ENCODE measurements around the gene EFEMP2.
"Not testable (repeated sequence)": the region's sequence is repeated elsewhere in the genome, so short reads cannot be mapped to it uniquely, and the experiment has no call there.

EFEMP2 gene

DNA sequence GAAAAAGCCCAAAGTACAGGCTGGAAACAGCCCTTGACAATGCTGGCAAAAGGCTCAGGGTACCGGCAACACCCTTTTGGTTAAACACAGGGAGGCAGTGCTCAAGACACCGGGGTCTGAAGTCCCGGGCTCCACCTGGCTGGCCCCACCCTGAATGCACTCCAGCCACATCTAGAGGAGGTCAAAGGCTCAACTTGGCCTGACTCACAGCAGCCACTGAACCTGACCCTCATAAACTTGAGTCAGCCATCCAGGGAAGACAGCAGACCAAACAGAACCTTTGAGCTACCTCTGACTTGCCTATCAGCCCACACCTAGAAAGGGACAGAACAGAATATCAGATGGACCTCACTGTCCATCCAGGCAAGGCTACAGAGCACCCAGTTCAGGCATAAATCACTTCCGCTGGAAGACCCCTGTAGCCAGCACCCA lies 18.4 kb downstream of the EFEMP2 start:
- peak in 1 of 2 experiments; percentile 20 for DNase-seq

DNA sequence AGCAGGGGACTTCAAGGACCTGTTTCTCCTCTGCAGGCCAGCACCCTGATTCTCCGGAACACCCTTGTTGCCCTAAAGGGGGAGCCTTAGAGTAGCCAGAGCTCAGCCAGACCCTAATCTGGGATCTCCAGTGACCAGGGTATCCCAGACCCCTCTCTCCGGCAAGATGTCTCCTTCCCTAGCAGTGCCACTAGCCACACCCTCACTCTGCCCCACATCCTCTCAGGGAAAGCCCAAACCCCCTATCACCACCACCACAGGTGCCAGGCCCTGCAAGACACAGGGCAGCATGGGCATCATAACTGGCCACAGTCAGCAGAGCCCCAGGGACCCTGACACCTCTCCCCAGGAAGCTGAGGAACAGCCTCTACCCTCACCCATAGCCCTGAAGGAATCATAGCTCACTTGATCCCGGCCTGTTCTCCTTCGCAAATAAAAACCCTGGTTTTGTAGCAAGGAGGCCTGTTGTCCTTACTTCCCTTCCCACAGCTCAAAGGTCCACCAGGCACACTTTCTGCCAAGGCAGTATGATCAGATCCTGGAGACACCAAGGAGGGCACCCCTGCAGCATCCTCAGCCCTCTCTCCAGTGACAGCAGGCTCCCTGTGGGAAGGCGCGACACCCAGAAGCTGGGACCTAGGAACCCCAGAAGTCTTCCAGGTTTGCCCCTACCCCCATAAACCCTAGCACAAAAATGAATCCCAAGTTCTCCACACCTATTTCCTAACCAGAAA lies 19.2 kb downstream of the EFEMP2 start:
- DNase-seq: peak; percentile 34 to 42

DNA sequence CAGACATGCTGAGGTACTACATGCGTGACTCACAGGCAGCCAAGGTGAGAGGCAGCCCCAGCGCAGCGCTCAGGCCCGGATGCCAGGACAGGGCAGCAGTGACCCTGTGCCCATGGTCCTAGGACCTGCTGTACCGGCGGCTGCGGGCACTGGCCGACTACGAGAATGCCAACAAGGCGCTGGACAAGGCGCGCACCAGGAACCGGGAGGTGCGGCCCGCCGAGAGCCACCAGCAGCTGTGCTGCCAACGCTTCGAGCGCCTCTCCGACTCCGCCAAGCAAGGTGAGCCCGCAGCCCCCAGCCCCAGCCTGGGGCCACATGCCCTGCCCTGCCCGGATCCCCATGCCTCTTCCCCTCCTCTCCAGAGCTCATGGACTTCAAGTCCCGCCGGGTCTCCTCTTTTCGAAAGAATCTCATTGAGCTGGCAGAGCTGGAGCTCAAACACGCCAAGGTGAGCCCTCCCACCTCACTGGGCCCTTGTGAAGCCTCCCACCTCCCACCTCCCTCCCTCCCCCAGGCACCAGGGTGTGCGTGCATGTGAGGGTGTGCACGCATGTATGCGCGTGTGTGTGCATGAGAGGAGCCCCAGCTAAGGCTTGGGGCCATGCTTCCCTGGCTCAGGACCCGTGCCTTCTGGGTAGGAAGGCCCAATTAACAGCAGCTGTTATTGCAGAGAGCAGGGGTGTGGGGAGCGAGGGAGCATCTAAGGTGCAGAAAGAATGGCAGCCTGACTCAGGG lies 19.9 kb downstream of the EFEMP2 start:
- DNase-seq: peak; percentile 42 to 45

DNA sequence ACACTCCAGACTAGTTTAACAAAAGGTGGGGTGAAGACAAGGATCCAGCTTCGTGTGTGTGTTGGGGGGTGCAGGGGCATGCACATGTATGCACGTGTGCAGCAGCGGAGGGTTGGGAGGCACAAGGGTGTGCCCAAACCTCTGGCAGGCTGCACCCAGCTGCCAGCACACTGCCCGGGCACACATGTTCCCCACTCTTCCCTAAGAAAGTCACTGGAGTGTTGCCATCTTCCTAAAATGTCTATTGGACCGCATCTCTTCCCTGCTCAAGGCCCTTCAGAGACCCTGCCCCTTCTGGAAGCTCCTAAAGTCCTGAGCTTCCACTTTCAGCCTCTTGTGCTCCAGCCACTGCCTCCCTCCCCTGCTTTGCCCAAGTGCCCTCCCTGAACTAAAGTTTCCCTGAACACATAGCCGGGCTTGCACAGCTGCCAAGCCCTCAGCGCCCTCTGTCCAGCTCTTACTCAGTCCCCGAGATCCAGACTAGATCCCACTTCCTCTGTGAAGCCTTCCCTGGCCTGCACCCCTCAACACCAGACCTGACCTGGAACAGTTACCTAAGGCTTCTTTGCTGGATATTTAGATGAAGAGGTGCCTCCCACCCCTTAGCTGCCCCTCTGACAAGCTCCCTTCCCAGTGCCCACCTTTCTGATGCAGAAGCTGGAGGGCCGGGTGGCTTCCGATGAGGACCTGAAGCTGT lies 20.6 kb downstream of the EFEMP2 start:
- DNase-seq: peak; percentile 39 to 40

DNA sequence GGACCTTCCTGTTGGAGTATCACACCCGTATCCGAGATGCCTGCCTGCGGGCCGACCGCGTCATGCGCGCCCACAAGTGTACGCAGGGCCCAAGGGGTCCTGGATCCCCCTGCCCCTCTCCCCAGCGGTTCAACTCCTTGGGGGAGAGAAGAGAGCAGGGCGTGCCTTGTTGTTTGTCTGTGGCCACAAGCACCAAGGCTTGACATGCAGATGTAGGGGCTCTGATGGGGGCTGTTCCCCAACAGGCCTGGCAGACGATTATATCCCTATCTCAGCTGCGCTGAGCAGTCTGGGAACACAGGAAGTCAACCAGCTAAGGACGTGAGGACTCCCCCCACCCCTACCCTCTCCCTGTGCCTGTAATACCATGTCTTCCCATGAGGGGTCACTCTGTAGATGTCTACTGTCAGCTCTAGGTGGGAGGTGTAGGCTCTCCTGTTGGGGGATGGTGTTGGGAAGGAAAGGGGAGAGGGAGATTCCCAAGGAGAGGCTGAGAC lies 21.5 kb downstream of the EFEMP2 start:
- DNase-seq: peak; percentile 55 to 59

- DNase-seq: peak in 1 of 2 experiments; percentile 35
Measured at GRCh38 chr11:65850217-65851082, 22.1 kb downstream of the EFEMP2 start.

GRCh38 chr11:65849771-65850216 lies 22.8 kb downstream of the EFEMP2 start:
- peak in 1 of 2 experiments; percentile 21 for DNase-seq

DNA sequence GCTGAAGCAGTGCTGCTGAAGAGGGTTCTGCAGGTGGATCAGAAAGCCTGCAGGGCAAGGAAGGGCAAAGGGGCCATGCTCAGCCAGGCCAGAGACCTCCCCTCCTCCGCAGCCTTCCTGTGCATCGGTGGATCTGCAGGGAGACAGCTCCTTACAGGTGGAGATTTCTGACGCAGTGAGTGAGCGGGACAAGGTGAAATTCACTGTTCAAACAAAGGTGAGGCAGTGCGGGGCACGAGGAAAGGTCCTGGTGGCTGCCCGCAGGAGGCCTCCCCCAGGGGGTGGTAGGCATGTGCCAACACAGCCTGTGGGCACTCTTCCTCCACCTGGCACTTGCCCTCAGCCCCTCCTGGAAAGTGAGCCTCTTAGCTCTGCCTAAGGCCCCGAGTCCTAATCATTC lies 23.2 kb downstream of the EFEMP2 start:
- no peak for DNase-seq

- not testable (repeated sequence) for DNase-seq
Measured at GRCh38 chr11:65848693-65849092, 23.9 kb downstream of the EFEMP2 start.

GRCh38 chr11:65847746-65848145 lies 24.9 kb downstream of the EFEMP2 start:
- DNase-seq: no peak

- DNase-seq: no peak
Measured at GRCh38 chr11:65844231-65844872, 28.2 kb downstream of the EFEMP2 start.

DNA sequence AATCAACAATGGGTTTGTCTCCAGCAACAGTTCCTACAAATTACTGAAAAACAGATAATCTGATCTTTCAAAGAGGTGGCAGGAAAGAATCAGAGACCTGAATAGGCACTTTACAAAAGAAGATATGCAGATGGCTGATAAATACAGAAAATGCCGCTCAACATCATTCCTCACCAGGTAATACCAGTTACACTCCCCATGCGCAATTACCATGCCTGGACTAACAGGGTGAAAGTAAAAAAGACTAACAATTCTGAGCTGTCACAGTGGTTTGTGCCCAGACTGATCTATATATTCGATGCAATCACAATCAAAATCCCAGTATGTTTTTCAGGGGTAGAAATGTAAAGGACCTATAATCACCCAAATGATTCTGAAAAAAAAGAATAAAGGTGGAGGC lies 28.8 kb downstream of the EFEMP2 start:
- DNase-seq: no peak

DNA sequence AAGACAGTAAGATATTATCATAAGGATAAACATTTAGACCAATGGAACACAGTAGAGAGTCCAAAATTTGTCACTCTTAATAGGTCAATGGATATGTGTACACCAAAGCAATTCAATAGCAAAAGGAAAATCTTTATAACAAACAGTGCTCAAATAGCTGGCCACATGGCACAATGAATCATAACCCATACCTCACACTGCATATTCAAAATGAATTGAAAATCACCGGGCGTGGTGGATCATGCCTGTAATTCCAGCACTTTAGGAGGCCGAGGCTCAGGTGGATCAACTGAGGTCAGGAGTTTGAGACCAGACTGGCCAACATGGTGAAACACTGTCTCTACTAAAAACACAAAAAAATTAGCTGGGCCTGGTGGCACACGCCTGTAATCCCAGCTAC lies 30.5 kb downstream of the EFEMP2 start:
- DNase-seq: no peak

DNA sequence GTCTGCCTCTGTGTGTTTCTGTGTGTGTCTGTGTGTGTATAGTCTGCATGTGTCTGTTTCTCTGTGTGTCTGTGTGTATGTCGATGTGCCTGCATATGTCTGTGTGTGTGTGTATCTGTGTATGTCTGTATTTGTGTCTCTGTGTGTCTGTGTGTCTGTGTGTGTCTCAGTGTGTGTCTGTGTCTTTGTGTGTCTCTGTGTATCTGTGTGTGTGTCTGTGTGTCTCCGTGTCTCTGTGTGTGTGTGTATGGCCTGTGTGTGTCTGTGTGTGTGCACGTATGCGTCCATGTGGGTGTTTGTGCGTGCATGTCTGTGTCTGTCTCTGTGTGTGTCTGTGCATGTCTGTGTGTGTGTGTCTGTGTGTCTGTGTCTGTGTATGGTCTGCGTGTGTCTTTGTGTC lies 38.4 kb downstream of the EFEMP2 start:
- DNase-seq: no peak

DNA sequence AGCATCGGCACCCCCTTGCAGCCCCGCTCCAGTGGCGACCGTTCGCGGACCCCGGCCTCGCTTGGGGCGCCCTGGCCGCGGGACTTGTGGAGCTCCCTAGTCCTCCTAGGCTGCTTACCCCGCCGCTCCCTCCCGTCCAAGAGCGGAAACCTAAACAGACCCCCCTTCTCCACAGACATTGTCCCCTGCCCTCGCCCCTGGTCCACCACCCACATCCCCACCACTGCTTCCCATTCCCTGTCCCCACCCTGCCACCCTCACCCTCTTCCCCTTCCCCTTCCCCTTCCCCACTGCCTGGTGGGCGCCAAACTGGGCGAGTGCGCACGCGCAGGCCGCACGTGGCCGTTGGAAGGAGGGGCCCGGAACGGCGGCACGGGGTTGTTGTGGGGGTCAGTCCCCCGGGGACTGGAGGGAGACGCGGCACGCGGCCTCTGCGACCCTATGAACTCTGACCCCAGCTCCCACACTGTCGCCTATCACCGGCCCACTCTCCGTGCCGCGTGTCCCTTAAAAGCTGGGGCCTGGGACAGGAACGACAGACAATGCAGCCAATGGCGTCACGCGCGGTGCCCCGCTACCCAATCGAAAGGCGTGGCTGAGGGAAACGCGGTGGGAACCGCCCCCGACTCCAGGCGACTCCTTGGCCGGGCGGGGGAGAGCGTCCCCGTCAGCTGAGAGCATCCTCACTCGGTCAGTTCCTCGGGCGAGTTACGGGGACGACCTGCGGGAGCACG lies 39.1 kb downstream of the EFEMP2 start, which contains the start of gene SNX32:
TSS of gene SNX32 (plus strand) at position 667 of the 734 bp plus-strand sequence. CDS start 103 bp downstream, outside the sequence.
- DNase-seq: peak; percentile 98

DNA sequence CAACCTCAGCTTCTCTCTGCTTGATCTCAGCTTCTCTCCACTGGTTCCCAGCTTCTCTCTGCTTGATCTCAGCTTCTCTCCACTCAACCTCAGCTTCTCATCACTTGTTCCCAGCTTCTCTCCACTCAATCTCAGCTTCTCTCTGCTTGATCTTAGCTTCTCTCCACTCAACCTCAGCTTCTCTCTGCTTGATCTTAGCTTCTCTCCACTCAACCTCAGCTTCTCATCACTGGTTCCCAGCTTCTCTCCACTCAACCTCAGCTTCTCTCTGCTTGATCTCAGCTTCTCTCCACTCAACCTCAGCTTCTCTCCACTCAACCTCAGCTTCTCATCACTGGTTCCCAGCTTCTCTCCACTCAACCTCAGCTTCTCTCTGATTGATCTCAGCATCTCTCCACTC lies 40.4 kb downstream of the EFEMP2 start:
- not testable (repeated sequence) for DNase-seq

- DNase-seq: no peak
Measured at GRCh38 chr11:65829459-65829858, 43.1 kb downstream of the EFEMP2 start.

GRCh38 chr11:65826984-65827735 lies 45.4 kb downstream of the EFEMP2 start:
- no peak for DNase-seq

DNA sequence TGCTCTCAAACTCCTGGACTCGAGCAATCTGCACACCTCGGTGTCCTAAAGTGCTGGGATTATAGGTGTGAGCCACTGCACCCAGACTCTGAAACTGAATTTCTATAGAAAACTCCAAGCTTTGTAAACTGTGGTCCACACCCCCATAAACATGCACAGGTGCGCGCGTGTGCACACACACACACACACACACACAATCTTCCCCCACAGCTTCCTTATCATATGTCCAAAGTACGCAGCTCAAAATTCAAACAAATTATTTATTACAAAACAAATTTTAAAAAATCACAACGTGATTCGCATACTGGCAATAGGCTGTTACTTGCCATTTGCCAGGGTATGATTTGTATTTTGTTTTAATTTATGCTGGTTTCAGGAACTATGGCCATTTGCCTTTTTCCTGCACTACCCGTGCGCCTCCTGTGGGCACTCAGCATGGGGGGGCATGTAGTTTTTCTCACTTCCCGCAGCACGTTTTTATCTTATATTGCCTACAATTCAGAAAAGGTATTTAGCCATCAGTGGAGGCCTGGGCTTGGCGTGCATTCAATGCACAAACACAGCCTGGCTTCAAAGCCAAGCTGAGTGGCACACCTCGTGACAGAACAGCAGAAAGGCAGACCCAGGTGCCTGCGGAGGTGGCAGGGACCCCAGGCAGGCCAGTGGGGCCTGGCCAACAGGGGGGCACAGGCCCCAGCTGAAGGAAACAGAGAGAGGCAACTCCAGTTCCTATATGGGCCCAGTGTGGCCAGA lies 49.6 kb downstream of the EFEMP2 start:
- no peak for DNase-seq

All from activated T-cell treated with anti-CD3 and anti-CD28 coated beads, Interleukin-2, amount 50 U/mL, for 48 hours (primary cell).